ENCODE results near the gene GPR173.

- TF ChIP-seq YY1 (IDR thresholded peaks at IDR 0.05; ENCODE audit: low read depth) (no peak), TEAD4 (IDR thresholded peaks at IDR 0.05) (no peak)
These were observed 76.9 kb downstream of the GPR173 start for GRCh38 chrX:53125506-53125905.
